HG02973 (cell line): ENCODE results near the gene GOLGA7B.
A peak's percentile ranks its signal among the peaks of the same experiment; 100 is the strongest.

Experiments
- ATAC-seq: cut with Tn5 transposase; IDR thresholded peaks from one replicate; pipeline ENCODE4 v1.9.1; 2021; ENCODE audit warnings: moderate library complexity; ENCODE audit not compliant: unreplicated experiment

Gene GOLGA7B

DNA sequence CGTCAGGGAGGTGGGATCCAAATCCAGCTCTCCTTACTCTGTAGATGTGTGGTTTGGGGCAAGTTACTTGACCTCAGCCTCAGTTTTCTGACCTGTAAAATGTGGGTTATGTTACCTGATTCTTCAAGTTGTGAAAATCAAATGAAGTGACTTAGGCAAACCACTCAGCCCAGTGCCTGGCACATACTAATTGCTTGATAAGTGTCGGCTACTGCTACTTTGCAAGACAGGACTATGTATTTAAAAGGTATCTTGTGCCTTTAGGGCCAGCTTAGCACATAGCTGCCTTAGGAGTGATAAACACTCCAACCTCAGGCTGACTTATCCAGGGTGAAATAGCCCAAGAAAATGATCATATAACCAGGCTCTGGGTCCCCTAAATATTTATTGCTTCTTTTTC lies 42.9 kb downstream of the GOLGA7B start:
- no peak for ATAC-seq

DNA sequence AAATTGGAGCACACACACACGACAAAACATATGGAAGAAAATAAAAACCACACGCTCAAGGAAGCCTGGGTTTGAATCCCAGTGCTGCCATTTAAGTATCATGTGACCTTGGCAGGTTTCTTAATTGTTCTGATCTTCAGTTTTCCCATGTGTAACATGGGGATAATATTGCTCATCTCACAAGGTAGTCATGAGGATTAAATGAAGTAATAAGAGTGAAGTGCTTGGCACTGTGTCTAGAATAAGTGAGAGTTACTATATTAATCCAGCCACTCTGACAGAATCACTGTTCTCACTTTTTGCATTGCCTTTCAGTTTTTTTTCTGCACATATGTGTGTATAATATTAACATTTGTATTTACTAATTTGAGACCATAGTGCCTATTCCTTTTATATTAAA lies 43.3 kb downstream of the GOLGA7B start:
- ATAC-seq: no peak

DNA sequence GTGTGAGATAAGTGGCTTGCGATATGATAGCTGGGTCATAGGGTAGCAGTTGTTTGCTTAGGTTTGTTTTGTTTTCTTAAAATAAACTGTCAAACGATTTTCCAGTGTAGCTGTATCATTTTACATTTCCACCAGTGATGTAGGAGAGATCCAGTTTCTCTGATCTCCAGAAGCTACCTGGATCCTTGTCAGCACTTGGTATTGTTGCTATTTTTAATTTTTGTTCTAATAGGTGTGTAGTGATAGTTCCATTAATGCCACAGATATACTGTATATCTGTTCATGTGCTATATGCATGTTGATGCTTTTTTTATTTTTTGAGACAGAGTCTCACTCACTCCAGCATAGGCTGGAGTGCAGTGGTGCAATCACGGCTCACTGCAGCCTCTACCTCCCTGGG lies 44.4 kb downstream of the GOLGA7B start:
- no peak for ATAC-seq

DNA sequence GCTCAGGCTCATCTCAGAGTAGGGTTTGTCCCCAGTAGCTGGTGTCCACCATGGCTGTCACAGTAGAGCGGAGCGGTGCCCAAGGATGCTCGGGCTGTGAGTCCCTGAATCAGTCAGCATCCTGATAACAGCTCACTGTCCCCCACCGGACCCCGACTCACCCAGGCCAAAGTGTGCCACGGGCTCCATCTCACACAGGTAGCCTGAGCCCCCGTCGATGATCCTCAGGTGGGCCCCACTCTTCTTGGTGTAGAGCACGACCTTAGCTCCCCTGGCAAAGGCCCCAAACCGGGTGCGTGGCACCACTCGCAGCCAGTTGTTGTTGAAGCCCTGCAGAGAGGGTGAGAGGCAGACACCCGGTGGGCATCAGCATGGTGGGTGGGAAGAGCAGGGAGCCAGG lies 45.4 kb downstream of the GOLGA7B start:
- ATAC-seq: no peak

DNA sequence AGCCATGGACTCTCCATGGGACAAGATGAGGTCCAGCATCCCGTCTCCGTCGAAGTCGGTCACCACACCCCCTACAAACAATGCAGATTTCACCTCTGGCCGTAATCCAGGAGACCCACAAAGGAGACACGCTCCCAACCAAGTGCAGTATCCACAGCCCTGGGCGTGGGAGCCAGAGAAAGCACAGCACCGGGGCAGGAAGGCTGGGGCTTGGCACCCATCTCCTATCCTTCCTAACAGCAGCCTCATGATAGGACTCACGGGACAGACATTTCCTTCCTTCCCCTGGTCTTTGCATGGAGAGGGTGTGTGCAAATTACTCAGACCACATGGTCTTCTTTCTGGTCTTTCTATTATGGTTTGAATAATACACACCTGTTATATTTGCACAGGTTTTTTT lies 46.3 kb downstream of the GOLGA7B start:
- no peak for ATAC-seq

GRCh38 chr10:97896756-97897358 lies 47.2 kb downstream of the GOLGA7B start:
- no peak for ATAC-seq

DNA sequence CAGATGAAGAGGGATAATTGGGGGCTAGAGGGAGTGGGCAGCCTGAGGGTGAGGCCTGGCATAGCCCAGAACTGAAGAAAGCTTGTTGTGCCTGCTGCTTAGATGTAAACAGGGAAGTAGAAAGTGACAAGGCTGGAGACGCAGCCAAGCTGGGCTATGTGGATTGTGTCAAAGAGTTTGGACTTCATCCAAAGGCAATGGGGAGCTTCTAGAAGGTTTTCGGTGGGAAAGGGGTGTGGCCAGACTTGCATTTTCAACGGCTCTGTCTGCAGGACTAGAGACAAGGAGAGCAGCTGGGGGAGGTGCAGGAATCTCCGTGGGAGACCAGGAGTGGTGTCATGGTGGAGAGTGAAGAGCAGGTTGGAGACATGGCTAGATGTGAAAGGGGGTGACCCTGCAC lies 48.8 kb downstream of the GOLGA7B start:
- no peak for ATAC-seq

DNA sequence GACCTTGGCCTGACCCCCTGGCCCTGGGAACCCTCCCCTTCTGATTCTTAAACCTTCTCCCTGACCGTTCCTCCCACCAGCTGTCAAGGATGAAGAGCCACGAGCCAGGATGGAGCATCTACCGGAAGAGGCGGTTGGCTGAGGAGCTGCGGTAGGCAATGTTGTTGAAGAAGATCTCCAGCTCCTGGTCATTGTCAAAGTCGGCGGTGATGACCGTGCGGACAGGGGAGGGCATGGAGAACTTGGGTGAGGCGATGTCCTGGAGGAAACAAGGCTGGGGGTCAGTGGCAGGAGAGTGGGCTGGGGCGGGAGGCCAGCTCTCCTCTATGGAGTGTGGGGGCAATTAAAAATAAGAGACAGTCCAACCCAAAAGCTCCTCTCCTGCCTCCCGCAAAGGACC lies 51.7 kb downstream of the GOLGA7B start:
- ATAC-seq: no peak

- no peak for ATAC-seq
Measured at GRCh38 chr10:97903128-97904017, 53.7 kb downstream of the GOLGA7B start.

GRCh38 chr10:97904018-97904381 lies 54.4 kb downstream of the GOLGA7B start:
- ATAC-seq: no peak

GRCh38 chr10:97904576-97904975 lies 54.9 kb downstream of the GOLGA7B start:
- no peak for ATAC-seq

GRCh38 chr10:97905276-97905675 lies 55.6 kb downstream of the GOLGA7B start:
- no peak for ATAC-seq

DNA sequence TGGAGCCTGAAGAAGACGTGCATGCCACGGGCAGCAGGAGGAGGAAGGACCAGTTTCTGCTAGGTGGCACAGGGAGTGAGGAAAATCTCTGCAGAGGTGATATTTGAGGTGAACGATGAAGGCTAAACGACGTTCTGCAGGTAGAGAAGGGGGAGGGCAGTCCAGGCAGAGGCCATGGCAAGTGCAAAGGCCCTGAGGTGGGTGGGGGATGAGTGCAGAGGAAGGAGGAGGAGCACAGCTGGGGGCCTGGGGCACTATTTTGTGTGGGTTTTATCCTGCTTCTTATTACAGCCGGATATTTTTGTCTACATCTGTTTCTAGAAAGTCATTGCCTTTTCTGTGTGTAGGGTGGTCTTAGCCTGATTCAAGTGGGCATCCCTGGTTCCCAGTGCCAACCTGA lies 57.6 kb downstream of the GOLGA7B start:
- no peak for ATAC-seq

DNA sequence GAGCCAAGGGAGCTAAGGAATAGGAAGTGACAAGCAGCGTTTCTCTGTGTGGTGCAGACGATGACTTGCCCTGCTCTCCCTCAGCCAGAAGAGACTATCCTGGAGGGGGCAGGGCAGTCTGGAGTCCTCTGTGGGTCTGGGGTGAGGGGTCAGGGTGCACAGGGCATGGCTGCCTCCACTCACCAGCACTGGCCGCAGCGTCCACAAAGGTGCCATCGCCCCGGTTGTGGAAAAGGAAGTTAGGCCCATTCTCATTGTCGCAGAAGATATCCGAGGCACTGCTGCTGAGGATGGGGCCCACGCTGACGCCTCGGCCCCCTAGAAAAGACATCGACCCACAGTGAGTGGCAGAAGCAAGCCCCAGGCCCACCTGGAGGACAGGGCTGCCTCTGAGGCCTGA lies 58.2 kb downstream of the GOLGA7B start:
- no peak for ATAC-seq

DNA sequence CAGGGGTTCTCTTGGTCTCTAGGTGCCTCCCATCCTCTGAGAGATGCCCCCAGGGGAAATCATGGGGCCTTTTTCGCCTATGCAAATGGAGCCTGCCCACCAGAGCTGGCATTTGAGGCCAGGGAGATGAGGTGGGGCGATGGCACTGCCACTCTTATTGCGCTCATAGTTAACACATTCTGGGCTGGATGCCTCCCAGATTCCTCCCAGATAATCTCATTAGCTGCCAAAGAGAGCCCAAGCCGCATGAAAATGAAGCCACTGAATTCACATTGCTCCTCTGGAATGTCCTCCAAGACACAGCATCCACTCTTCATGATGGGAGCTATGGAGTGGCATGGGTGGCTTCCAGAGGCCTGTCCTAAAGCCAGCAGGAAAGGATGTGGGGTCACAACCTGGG lies 61.0 kb downstream of the GOLGA7B start:
- no peak for ATAC-seq

GRCh38 chr10:97911217-97911616 lies 61.6 kb downstream of the GOLGA7B start:
- no peak for ATAC-seq

DNA sequence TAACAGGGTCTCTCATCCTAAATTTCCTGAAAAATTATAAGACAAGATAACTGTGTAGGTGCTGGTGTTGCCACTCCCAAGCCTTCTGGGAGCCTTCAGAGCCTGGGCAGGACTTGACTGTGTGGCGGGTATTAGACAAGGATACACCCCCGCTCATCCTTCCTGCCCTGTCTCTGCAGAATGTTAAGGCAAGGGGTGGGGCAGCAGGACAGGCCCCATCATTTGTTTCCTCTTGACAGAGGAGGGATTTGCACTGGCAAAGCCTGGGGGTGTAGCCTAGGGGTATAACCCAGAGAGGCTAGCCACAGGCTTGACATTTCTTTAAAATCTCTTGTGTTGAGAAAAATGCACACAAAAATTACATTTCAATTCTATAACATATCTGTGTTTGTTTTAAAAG lies 63.5 kb downstream of the GOLGA7B start:
- ATAC-seq: no peak

- no peak for ATAC-seq
Measured at GRCh38 chr10:97913614-97914013, 64.0 kb downstream of the GOLGA7B start.

- ATAC-seq: no peak
Measured at GRCh38 chr10:97914171-97914836, 64.7 kb downstream of the GOLGA7B start.

DNA sequence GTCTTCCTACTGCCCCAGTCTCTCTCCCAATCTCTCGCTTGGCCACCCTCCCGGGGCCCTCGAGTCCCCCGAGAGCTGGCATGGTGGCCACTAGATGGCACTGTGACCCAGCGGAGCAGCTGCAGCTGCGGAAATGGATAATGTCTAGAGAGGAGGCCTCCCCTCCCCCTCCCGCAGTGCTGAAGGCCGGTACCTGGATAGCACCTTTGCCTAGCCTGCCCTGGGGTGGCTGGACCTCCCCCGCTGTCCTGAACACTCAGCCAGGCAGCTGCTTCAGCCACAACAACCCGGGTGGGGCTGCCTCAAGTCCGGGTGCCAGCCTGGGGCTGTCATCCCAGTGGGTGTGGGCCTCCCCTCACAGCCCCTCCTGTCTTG lies 65.2 kb downstream of the GOLGA7B start:
- peak; percentile 65 for ATAC-seq

DNA sequence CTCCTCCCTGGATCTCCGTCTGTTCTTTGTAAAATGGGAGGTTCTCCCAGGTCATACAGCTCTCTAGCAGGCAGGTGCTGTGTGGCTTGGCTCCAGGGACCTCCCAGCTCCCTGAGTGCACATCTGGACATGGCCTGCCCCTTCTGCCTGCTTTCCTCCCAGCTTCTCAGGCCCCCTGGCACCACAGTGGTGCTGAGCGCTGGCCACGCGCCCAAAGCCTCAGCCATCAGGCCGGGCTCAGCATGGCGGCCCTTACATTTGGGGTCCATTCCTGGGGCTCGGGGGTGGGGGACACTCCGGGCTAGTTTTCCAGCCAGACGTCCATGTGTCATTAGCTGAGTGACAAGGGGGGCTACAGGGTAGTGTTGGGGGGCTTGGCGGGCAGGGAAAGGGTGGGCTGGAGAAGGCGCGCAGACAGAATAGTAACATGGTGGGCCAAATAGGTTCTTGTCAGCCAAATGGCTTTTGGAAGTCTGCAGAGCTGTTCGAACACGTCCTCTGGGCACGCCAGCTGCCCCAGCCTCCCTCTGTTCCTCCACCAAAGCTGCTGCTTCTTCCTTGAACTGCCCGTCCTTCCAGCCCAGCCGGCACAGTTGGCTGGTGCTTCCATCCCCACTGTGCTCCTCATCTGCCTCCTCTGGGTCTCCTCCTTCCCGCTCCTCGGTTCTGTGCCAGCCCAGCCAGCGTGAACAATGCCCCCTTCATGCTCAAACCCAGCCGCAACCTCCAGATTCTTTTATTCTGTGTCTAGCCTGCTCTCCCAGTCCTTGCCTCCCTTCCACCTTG lies 65.9 kb downstream of the GOLGA7B start:
- no peak for ATAC-seq
